Activated T-helper 17 cell treated with anti-CD3 and anti-CD28 coated beads, Interleukin-2, amount 50 U/mL, for 72 hours (primary cell): Measurements from ENCODE around the gene CHMP6. TPM values are rescaled to one million over a fixed set of nuclear protein-coding genes. Genes with fewer than 3 reads are reported as not detected.
A peak's percentile ranks its signal among the peaks of the same experiment; 100 is the strongest.
"Not testable (repeated sequence)": the region's sequence is repeated elsewhere in the genome, so short reads cannot be mapped to it uniquely, and the experiment has no call there.

Experiments used
- ATAC-seq: fragments of 150-1000 bp; cut with Tn5 transposase; replicated peaks from 2 replicates; pipeline ENCODE4 v1.10.0; 2021; ENCODE audit warnings: mild to moderate bottlenecking, moderate library complexity
- H3K27ac Mint-ChIP-seq: one replicate; pipeline ENCODE4 v1.8.0; 2022; ENCODE audit warnings: mixed read lengths
- H3K27me3 Mint-ChIP-seq: one replicate; pipeline ENCODE4 v1.8.0; 2022; ENCODE audit warnings: mixed read lengths
- H3K36me3 Mint-ChIP-seq: one replicate; pipeline ENCODE4 v1.8.0; 2022; ENCODE audit warnings: low read depth, mild to moderate bottlenecking, mixed read lengths
- H3K4me1 Mint-ChIP-seq: one replicate; pipeline ENCODE4 v1.8.0; 2022; ENCODE audit warnings: mixed read lengths
- H3K4me3 Mint-ChIP-seq: one replicate; pipeline ENCODE4 v1.8.0; 2022; ENCODE audit warnings: mild to moderate bottlenecking, mixed read lengths
- H3K9me3 Mint-ChIP-seq: one replicate; pipeline ENCODE4 v1.8.0; 2022; ENCODE audit warnings: mixed read lengths
- total RNA-seq, 2 donors: library from RNA; stranded (reverse); gene quantifications; one replicate each; pipeline ENCODE4 v1.2.3, GENCODE V29; 2022

Gene CHMP6
- total RNA-seq, 2 donors from 2014 or later: 17.2 to 19.8 TPM

DNA sequence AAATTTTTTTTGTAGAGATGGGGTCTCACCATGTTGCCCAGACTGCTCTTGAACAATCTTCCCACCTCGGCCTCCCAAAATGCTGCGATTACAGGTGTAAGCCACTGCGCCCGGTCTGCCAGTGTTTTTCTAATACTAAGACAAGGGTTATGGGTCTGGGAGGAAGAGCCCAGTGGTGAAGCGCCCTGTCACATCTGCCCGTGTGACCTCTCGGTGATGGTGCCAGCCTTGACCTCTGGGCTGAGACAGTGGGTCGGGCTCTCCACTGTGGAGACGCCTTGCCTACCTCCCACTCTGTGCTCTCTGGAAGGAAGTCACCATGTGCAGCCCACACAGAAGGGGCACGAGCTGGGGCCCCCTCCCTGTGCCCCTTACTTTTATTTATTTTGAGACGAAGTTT, 38.2 kb downstream of the CHMP6 start:
- H3K4me3 Mint-ChIP-seq: no peak overlapping the region
- no peaks in the 10 kb centered on the region for H3K9me3 Mint-ChIP-seq
- H3K27ac Mint-ChIP-seq: no peak overlapping the region
- H3K36me3 Mint-ChIP-seq: no peaks in the 10 kb centered on the region
- no peak for ATAC-seq
- H3K4me1 Mint-ChIP-seq: no peaks in the 10 kb centered on the region
- peaks cover 17% of the 10 kb centered on the region for H3K27me3 Mint-ChIP-seq

DNA sequence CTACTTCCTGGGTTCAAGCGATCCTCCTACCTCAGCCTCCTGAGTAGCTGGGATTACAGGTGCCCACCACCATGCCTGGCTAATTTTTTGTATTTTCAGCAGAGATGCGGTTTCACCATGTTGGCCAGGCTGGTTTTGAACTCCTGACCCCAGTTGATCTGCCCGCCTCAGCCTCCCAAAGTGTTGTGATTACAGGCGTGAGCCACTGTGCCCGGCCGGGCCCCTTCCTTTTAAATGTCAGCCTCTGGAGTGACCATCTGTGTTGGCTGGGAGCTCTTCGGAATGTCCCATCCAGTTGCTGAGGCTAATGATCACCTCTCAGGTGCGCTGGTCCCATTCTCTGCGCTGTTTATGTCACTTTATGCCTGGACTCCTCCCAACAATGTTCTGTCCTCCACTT, 38.7 kb downstream of the CHMP6 start:
- peaks cover 17% of the 10 kb centered on the region for H3K27me3 Mint-ChIP-seq
- H3K4me3 Mint-ChIP-seq, H3K27ac Mint-ChIP-seq, H3K9me3 Mint-ChIP-seq, H3K4me1 Mint-ChIP-seq, H3K36me3 Mint-ChIP-seq, ATAC-seq: not testable (repeated sequence)

- Mint-ChIP-seq H3K36me3 (no peaks in the 10 kb centered on the region), H3K4me3 (no peak overlapping the region)
Measured at GRCh38 chr17:81030741-81031565, 39.3 kb downstream of the CHMP6 start.

DNA sequence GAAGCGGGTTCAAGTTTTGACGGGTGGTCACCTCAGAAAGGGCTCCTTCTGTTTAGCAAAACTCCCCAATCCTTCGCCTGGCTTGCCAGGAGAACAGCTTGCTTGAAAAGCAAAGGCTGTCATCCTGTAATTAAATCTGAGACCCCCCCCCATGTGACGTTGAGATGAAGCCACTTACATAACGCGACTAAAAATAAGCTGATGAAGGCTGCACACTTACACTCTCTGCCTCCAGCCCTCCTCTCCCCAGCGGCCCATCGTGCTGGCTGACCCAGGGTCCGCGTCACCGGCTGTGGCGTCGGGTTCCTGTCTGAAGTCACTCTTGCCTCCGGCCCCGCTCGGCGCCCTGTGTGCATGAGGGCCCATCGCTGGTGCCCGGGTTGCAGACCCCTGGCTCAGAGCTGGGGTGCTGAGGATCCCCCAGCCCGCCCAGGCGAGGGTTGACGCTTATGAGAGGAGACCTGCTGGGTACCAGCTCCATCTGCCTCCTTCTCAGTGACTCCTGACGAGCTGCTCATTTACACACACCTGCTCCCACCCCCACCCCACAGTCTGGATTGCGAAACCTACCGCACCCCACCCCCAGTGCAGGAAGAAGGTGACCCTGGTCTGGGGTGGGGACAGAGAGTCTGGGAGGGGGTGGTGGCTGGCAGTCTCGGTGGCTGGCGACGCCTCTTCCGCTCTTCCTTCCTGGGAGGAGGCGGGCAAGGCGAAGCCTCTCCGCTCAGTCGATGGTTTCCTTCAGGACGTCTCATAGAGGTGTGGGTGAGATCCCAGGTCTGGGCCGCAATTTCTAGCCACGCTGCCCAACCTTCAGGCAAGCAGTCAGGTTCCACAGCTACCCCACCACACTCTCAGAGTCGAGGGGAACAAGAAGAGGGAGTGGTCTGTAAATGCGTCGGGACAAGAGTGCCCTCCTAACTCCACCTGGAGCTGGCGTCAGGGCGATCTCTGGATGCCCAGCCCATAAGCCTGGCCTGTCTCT, 40.2 kb downstream of the CHMP6 start:
- ATAC-seq: no peak
- Mint-ChIP-seq H3K36me3 (no peaks in the 10 kb centered on the region), H3K4me3 (no peak overlapping the region), H3K27me3 (peaks cover 12% of the 10 kb centered on the region), H3K27ac (no peak overlapping the region), H3K4me1 (no peaks in the 10 kb centered on the region), H3K9me3 (no peaks in the 10 kb centered on the region)

More at GRCh38 chr17:81030741-81031565, 39.3 kb downstream of the CHMP6 start:
- H3K9me3 Mint-ChIP-seq: no peaks in the 10 kb centered on the region
- no peak for ATAC-seq
- no peaks in the 10 kb centered on the region for H3K4me1 Mint-ChIP-seq
- H3K27ac Mint-ChIP-seq: no peak overlapping the region
- H3K27me3 Mint-ChIP-seq: peaks cover 17% of the 10 kb centered on the region

DNA sequence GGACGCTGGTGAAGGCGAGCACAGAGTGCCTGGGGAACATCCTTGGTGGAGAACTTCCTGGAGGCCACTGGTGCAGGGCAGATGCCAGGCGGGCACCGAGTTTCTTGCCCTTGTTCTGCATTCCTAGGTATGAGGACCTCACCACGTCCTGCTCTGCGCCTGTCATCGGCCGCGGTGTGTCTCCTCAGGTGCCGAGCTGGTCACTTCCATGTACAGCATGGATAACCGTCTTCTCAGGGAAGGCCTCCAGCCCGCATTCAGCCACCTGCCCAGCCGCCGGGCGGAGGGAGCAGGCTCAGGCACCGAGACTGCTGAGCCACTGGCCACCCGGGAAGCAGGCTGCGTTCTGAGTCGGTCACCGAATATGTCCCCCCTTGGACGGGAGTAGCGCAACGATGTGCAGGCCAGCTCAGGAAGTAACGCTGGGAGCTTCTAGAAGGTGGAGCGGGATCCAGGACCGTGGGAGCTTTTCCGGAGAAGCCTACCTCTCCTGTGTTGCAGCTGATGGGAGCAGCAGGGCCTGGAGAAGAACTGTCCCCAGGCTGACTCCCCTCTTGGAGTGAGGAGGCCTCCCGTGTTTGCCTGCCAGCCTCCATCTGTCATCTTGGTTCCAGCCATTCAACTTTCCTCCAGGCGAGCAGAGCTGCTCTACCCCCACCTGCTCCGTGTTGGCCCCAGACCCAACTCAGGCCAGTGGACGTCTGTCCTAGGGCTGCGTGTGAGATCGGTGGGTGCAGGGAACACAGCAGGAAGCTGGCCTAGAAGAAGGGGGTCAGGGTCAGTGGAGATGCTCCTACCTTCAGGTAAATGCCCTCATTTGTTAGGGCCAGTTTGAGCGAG, 41.2 kb downstream of the CHMP6 start:
- no peak for ATAC-seq
- Mint-ChIP-seq H3K4me1 (no peaks in the 10 kb centered on the region), H3K4me3 (peak overlapping the region; percentile 68), H3K9me3 (no peaks in the 10 kb centered on the region), H3K36me3 (no peaks in the 10 kb centered on the region), H3K27ac (no peak overlapping the region), H3K27me3 (peaks cover 10% of the 10 kb centered on the region)

GRCh38 chr17:81033535-81034167, 42.0 kb downstream of the CHMP6 start:
- H3K4me3 Mint-ChIP-seq: peak overlapping the region; percentile 68
- H3K27ac Mint-ChIP-seq: no peak overlapping the region
- H3K27me3 Mint-ChIP-seq: peaks cover 10% of the 10 kb centered on the region

DNA sequence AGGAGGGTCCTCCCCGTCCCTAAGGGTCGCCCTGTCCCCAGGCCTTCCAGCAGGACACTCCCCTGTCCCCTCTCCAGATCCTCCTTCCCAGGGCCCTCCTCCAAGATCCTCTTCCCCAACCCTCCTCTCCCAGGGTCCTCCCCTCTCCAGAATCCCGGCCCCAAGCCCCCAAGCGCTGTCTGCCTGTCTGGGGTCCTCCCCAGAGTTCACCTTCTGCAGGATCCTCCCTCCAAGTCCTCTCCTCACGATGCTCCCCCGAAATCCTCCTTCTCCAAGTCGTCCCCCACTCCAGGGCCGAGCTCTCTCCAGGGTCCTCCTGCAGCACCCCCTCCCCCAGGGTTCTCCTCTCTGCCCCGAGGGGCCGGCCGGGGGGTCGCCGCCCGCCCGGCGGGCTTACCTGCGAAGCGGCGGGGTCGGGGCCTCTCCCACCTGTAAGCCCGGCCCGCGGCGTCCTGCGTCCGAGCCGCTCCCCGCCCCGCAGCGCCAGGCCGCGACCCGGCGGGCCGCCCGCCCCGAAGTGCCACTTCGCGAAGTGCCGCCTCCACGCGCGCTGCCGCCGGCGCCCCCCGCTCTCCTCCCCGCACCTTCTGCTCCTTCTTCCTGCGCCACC, 42.6 kb downstream of the CHMP6 start:
- no peak overlapping the region for H3K27ac Mint-ChIP-seq
- no peaks in the 10 kb centered on the region for H3K9me3 Mint-ChIP-seq
- no peaks in the 10 kb centered on the region for H3K36me3 Mint-ChIP-seq
- ATAC-seq: peak; percentile 21
- no peaks in the 10 kb centered on the region for H3K4me1 Mint-ChIP-seq
- peak overlapping the region; percentile 68 for H3K4me3 Mint-ChIP-seq
- H3K27me3 Mint-ChIP-seq: peaks cover 10% of the 10 kb centered on the region

More at GRCh38 chr17:81033535-81034167, 42.0 kb downstream of the CHMP6 start:
- ATAC-seq: no peak
- H3K36me3 Mint-ChIP-seq: no peaks in the 10 kb centered on the region
- no peaks in the 10 kb centered on the region for H3K4me1 Mint-ChIP-seq
- H3K9me3 Mint-ChIP-seq: no peaks in the 10 kb centered on the region

GRCh38 chr17:81034779-81035520, 43.3 kb downstream of the CHMP6 start, which contains the start of gene BAIAP2:
BAIAP2 (plus strand) TSS chr17:81035151; CDS start chr17:81035255, 104 bp downstream.
- Mint-ChIP-seq H3K27me3 (peaks cover 10% of the 10 kb centered on the region), H3K36me3 (no peaks in the 10 kb centered on the region), H3K9me3 (no peaks in the 10 kb centered on the region), H3K4me1 (no peaks in the 10 kb centered on the region), H3K27ac (no peak within 1 kb of the TSS), H3K4me3 (peak within 1 kb of the TSS; percentile 69)
- peak; percentile 91 for ATAC-seq

DNA sequence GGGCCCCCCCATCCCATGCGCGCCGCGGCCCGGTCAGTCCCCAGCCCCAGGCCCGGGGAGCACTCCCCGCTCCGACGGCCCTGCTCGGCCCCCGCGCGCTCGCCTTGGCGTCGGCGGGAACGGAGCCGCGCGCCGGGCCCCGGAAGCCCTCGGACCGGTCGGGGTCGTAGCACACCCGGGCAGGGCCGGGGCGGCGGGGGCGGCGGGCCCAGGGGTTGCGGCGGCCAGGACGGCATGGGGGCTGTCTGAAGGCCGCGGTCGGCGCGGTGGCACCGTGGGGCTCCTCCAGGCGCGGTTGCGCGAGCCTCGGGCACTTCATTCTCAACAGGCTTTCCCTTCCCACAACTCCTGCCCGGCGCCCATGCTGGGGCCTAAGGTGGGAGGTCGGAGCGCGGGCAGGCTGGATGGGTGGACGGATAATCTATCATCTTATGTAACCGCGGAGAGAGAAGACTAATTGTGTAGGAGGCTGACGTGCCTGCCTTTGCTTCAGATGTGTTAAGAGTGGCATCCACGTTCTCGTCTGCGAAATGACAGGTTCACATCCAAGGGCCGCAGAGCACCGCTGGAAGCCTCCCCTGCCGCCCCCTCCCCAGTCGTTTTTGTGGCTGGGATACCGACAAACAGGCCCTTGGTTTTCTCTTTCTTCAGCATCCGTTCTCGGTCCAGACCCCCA, 44.0 kb downstream of the CHMP6 start:
- Mint-ChIP-seq H3K9me3 (no peaks in the 10 kb centered on the region), H3K4me1 (no peaks in the 10 kb centered on the region), H3K4me3 (peak overlapping the region; percentile 69), H3K36me3 (no peaks in the 10 kb centered on the region), H3K27me3 (peaks cover 10% of the 10 kb centered on the region), H3K27ac (no peak overlapping the region)
- ATAC-seq: peak; percentile 15

GRCh38 chr17:81036197-81036941, 44.7 kb downstream of the CHMP6 start:
- no peak for ATAC-seq
- H3K9me3 Mint-ChIP-seq: no peaks in the 10 kb centered on the region
- no peaks in the 10 kb centered on the region for H3K4me1 Mint-ChIP-seq
- peaks cover 10% of the 10 kb centered on the region for H3K27me3 Mint-ChIP-seq
- H3K36me3 Mint-ChIP-seq: no peaks in the 10 kb centered on the region
- H3K4me3 Mint-ChIP-seq: peak overlapping the region; percentile 61
- no peak overlapping the region for H3K27ac Mint-ChIP-seq

DNA sequence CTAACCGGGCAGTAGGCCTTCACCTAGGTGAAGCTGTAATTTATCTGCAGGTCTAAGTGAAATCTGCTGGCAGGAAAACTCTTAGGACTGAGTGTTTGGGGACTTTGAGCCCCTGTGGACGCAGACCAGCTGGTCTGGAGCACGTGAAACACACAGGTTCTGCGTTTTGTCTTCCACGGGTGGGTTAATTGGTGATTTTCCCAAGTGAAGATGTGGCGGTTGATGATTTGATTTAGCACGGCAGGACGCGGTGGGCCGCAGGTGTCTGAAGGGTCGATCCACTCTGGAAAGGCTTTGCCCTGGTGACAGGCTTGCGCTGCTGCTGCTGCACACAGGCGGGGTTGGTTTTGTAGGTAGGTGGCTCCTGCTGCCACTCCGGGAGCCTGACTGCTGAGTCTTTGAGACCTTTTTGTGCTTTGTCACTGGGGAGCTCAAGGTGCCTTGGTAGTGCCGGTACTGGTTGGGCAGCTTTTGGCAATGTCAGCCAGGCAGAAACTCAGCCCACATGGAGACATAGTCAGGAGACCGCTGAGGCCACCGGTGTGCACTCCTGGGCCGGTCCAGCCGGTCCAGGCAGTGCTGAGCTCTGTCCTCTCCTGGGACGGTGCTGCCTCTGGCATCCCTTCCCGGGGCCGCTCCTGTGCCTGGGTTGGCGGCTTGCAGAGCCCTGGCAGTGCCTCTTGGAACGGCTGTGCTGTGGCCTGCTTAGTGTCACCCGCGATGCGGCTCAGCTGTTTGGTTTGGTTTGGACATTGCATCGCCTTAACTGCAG, 45.6 kb downstream of the CHMP6 start:
- Mint-ChIP-seq H3K27ac (no peak overlapping the region), H3K9me3 (no peaks in the 10 kb centered on the region), H3K27me3 (peaks cover 10% of the 10 kb centered on the region), H3K36me3 (no peaks in the 10 kb centered on the region), H3K4me3 (no peak overlapping the region), H3K4me1 (no peaks in the 10 kb centered on the region)
- no peak for ATAC-seq
